ENCODE data around the gene FOSL1. TPM values are rescaled to one million over a fixed set of nuclear protein-coding genes. Genes with fewer than 3 reads are reported as not detected.

FOSL1 gene
- total and polyA plus RNA-seq, 2 of the 13 experiments (the other 11 are each of a cell fraction or from before 2014, with no cell fraction given), result 4.0 to 4.1 TPM

GRCh38 chr11:65895482-65895981 lies 4.7 kb downstream of the FOSL1 start:
- Histone ChIP-seq H3K4me3 (replicated peaks in 1 of 3; ENCODE audit: insufficient read depth in 1 of 3, low read depth in 2 of 3, low read length in 3 of 3) (no peak overlapping the region), H3K9me3 (ENCODE audit: low read length) (no peaks in the 10 kb centered on the region), H3K4me1 (ENCODE audit: insufficient read depth, low read length) (peaks cover 43% of the 10 kb centered on the region), H3K27me3 (ENCODE audit: control insufficient read depth in 1 of 2, insufficient read depth in 2 of 2, low read length in 2 of 2) (no peaks in the 10 kb centered on the region; a peak in 1 of 5 replicates), H3K36me3 (replicated peaks in 1 of 2; ENCODE audit: control insufficient read depth in 1 of 2, insufficient read depth in 2 of 2, low read length in 2 of 2) (peaks cover 8 to 18% of the 10 kb centered on the region in 2 experiments; a peak in 4 of 5 replicates), H4K20me1 (ENCODE audit: insufficient read depth, low read length) (no peaks in the 10 kb centered on the region), H3K79me2 (ENCODE audit: insufficient read depth, low read length) (peaks cover 37% of the 10 kb centered on the region), H3K27ac (ENCODE audit: extremely low read length, insufficient read depth, low read length) (no peak overlapping the region), H3K9ac (ENCODE audit: insufficient read depth, low read depth, low read length) (no peak overlapping the region), H3K4me2 (ENCODE audit: low read depth, low read length) (no peak overlapping the region), H2AFZ (ENCODE audit: low read length) (no peak overlapping the region)
- ChIA-PET POLR2A (no interaction called here), CTCF (ENCODE audit: low intra/inter-chr PET ratio, low total read pairs) (no interaction called here)
- FAIRE-seq (no peak), DNase-seq (ENCODE audit: low spot score) (no peak), ATAC-seq (no peak)
- no TSS peak for BruUV-seq (replicated peaks)
- WGBS (ENCODE audit: low lambda C conversion rate), result 96% methylated on average over 5 of the region's 5 CpGs
- TF ChIP-seq, protein P1, sequence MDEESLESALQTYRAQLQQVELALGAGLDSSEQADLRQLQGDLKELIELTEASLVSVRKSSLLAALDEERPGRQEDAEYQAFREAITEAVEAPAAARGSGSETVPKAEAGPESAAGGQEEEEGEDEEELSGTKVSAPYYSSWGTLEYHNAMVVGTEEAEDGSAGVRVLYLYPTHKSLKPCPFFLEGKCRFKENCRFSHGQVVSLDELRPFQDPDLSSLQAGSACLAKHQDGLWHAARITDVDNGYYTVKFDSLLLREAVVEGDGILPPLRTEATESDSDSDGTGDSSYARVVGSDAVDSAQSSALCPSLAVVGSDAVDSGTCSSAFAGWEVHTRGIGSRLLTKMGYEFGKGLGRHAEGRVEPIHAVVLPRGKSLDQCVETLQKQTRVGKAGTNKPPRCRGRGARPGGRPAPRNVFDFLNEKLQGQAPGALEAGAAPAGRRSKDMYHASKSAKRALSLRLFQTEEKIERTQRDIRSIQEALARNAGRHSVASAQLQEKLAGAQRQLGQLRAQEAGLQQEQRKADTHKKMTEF (CRISPR knock-in tag; IDR thresholded peaks at IDR 0.05), result no peak
- TF ChIP-seq ZFP37 (CRISPR knock-in tag; IDR thresholded peaks at IDR 0.05; ENCODE audit: borderline replicate concordance) (no peak), SOX5 (CRISPR knock-in tag; IDR thresholded peaks at IDR 0.05; ENCODE audit: borderline replicate concordance) (no peak), ZNF557 (CRISPR knock-in tag; IDR thresholded peaks at IDR 0.05) (no peak), FOXA1 (IDR thresholded peaks at IDR 0.05) (no peak), FOXA1 (CRISPR knock-in tag; IDR thresholded peaks at IDR 0.05) (no peak), CTCF (CRISPR knock-in tag; IDR thresholded peaks at IDR 0.05) (no peak), RFX3 (CRISPR knock-in tag; IDR thresholded peaks at IDR 0.05) (no peak), ATRX (CRISPR knock-in tag; IDR thresholded peaks at IDR 0.05; ENCODE audit: borderline replicate concordance) (no peak), ZNF230 (CRISPR knock-in tag; IDR thresholded peaks at IDR 0.05) (no peak), ZNF567 (CRISPR knock-in tag; IDR thresholded peaks at IDR 0.05; ENCODE audit: borderline replicate concordance) (no peak), KLF11 (CRISPR knock-in tag; IDR thresholded peaks at IDR 0.05) (no peak)
- in situ Hi-C loops (cut with HindIII; ENCODE audit: extremely low pct_ligation_motif_present, low pct_unique_long_range_greater_than_20kb), result no loop called here
- intact Hi-C loops (cut with micrococcal nuclease; ENCODE audit: unreplicated experiment), result no loop called here
